HG03095 (cell line): ENCODE data around the gene TMEM244.
"Not testable (repeated sequence)": the region's sequence is repeated elsewhere in the genome, so short reads cannot be mapped to it uniquely, and the experiment has no call there.

ENCODE experiments used
- ATAC-seq: cut with Tn5 transposase; IDR thresholded peaks from one replicate; pipeline ENCODE4 v1.9.1; 2021; ENCODE audit warnings: moderate library complexity; ENCODE audit not compliant: unreplicated experiment

The TMEM244 gene, protein sequence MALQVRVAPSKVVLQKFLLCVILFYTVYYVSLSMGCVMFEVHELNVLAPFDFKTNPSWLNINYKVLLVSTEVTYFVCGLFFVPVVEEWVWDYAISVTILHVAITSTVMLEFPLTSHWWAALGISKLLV

DNA sequence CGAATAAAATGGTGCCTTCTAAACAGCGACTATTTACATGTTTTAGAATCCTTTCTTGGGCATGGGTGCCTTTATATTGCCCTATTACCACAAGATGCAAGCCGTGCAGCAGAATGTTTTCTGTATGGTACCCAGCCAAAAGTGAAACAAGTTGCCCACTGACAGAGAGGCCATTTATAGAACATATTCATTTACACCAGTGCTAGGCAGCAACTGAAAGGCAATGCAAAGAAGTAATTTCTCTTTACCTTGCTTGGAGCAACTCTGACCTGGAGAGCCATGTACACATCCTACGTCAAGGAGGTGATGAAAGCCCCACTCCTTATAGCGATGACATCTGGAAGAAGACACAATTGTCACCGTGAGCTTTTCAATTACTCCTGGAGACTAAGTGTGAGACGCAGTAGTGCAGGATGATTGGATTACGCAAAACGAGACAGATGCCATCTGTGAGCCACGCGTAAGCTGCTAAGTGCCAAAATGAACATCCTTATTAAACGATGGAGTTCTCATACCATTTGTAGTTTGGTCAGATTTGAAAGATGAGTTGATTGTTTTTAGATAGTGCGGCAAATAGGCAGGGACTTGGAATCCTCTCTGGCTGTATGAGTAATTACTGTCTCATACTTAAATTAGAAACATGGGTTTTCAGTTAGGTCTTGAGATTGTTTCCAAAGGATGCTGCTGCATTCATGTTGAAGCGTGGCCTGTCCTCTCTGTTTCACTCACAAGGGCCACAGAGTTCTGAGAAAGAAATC is at the start of gene TMEM244:
Gene TMEM244 (minus strand): TSS at position 408 of the 758 bp plus-strand sequence. CDS start 127 bp downstream, at position 281.
- peak; percentile 46 for ATAC-seq

GRCh38 chr6:129908858-129909257 is 47.7 kb upstream of the TMEM244 start:
- ATAC-seq = no peak

- no peak for ATAC-seq
Measured at GRCh38 chr6:129908356-129908755, 47.2 kb upstream of the TMEM244 start.

- no peak for ATAC-seq
Measured at GRCh38 chr6:129906515-129907077, 45.5 kb upstream of the TMEM244 start.

GRCh38 chr6:129903082-129903481 is 42.0 kb upstream of the TMEM244 start:
- ATAC-seq = peak; percentile 75

- ATAC-seq = peak; percentile 9
Measured at GRCh38 chr6:129902681-129903080, 41.6 kb upstream of the TMEM244 start.

DNA sequence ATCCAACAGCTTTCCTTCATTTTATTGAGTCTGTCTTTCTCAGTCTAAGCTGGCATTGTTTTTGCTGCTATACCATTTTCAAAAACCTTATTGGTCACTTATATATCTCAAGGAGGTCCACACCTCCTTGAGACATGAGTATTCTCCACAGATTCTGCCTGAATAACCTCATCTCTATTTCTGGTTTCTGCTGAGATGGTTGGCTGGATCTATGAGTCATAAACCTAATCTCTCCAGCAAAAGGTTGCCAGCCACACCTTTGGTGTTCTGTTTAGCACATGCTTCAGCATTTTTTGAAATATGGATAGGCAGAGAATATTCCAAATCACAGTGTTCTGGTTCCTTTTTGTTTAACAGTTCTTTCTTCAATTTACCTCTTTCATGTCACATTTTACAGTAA is 40.8 kb upstream of the TMEM244 start:
- ATAC-seq = no peak

- ATAC-seq = peak; percentile 66
Measured at GRCh38 chr6:129895692-129896091, 34.6 kb upstream of the TMEM244 start.

GRCh38 chr6:129894921-129895320 is 33.8 kb upstream of the TMEM244 start:
- no peak for ATAC-seq

DNA sequence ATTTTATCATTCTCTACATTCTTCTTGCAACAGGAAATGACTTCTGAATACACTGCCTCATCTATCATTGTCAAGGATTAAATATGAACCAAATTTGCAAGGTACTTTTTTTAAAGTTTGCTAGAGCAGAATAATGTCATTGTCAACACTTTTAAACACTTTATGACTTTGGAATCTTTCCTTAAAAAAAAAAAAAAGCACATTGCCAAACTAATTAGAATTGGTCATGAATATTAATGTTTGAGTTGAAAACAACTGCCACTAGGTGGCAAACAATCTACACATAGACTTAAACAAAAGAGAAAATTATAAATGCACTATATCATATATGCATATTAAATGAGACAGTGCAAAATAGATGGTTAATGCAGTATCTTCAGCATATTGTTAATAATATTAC is 32.5 kb upstream of the TMEM244 start:
- no peak for ATAC-seq

- no peak for ATAC-seq
Measured at GRCh38 chr6:129890701-129891100, 29.6 kb upstream of the TMEM244 start.

DNA sequence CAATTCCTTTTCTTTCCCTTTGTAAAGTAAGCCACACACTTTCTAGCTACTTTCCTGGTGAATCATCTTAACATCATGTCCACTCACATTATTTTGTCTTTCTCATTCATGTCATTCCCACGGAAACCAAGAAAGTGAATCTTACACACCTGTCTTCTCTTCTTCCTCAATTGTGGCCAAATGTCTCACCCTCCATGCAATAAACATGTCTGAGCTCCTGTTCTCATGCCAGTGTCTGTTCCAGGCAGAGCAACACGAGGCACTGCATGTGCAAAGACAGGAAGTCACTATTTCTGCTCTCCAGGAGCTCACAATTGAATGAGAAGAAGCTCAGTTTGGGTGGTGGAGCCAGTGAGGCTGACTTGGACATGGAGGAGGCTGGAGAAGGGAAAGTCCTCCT is 29.0 kb upstream of the TMEM244 start:
- ATAC-seq = no peak

- no peak for ATAC-seq
Measured at GRCh38 chr6:129889580-129889979, 28.5 kb upstream of the TMEM244 start.

- no peak for ATAC-seq
Measured at GRCh38 chr6:129886401-129887155, 25.5 kb upstream of the TMEM244 start.

DNA sequence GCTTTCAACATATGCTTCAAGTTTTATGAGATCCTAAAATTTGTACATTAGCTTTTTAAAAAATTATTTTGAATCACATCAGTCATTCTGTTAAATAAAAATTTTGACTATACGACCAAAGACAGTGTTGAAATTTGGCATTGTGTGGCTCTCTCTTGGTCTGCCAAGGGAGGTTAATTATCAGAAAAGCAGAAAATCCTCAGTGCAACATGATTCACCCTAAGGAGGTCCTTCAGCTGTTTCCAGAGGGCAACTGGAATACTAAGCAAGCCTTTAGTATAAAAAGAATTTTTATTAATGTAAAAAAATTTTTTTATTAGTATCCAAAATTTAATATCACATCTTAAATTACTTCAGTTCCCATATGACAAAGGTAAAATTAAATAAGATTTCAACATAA is 23.1 kb upstream of the TMEM244 start:
- ATAC-seq = no peak

DNA sequence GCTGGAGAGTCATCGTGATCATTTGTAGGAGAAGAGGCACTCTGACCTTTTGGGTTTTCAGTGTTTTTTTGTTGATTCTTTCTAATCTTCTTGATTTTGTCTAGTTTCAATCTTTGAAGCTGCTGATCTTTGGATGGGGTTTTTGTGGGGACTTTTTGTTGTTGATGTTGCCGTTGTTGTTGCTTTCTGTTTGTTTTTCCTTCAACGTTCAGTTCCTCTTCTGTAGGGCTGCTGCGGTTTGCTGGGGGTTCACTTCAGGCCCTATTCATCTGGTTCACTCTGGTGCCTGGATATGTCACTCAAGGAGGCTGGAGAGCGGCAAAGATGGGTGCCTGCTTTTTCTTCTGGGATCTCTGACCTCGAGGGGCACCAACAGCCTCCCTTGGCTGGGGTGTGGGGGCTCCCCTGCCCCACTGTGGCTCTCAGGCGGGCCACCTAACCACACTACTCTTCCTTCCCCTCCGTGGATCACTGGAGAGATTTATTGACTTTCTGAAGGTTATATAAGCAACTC is 21.5 kb upstream of the TMEM244 start:
- ATAC-seq = peak; percentile 89

DNA sequence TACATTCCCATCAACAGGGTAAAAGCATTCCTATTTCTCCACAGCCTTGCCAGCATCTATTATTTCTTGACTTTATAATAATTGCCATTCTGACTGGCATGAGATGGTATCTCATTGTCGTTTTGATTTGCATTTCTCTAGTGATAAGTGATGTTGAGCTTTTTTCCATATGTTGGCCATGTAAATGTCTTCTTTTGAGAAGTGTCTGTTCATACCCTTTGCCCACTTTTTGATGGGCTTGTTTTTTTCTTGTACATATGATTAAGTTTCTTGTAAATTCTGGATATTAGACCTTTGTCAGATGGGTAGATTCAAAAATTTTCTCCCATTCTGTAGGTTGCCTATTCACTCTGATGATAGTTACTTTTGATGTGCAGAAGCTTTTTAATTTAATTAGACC is 16.8 kb upstream of the TMEM244 start:
- not testable (repeated sequence) for ATAC-seq

- peak; percentile 82 for ATAC-seq
Measured at GRCh38 chr6:129875610-129876520, 14.8 kb upstream of the TMEM244 start.

- no peak for ATAC-seq
Measured at GRCh38 chr6:129874837-129875236, 13.7 kb upstream of the TMEM244 start.

DNA sequence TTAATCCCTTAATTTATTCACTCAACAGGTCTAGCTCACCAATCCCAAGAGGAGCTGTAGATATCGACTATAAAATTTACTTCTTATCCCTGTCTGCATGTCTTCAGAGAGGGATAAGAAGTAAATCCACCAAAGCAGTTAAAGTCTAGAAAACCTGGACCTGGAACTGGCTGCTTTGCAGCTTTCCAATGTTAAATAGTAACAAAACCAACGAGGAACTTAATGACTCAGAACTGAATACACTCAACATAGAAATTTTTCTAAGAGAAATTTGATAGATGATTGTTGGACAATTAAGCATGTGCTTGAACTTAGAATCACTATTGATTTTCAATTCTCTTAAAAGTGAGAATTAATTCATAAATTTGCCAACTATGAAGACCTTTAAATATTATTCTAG is 11.5 kb upstream of the TMEM244 start:
- ATAC-seq = no peak
